HL-60/S4 treated with phorbol 12-myristate 13-acetate at 8.2 ng/mL for 4 days and 3 days (cell line): ENCODE measurements around the gene EHMT1.
"Not testable (repeated sequence)": the region's sequence is repeated elsewhere in the genome, so short reads cannot be mapped to it uniquely, and the experiment has no call there.

Experiments
- in situ Hi-C: fragments of 300-500 bp; cut with MboI; formaldehyde crosslinking; loops from 2 replicates; pipeline ENCODE4 v1.15.0; 2022; ENCODE audit warnings: low sequenced_read_pairs

EHMT1 gene

GRCh38 chr9:137715866-137716693 is 97.3 kb downstream of the EHMT1 start:
- in situ Hi-C loops: not testable (repeated sequence)

GRCh38 chr9:137716694-137717287 is 98.0 kb downstream of the EHMT1 start:
- in situ Hi-C loops: no loop called here

GRCh38 chr9:137717776-137718327 is 99.0 kb downstream of the EHMT1 start:
- in situ Hi-C loops: no loop called here

- in situ Hi-C loops: no loop called here
Observed at GRCh38 chr9:137719194-137719593, 100.4 kb downstream of the EHMT1 start.

- in situ Hi-C loops: no loop called here
Observed at GRCh38 chr9:137720571-137721110, 101.8 kb downstream of the EHMT1 start.

GRCh38 chr9:137721479-137721878 is 102.7 kb downstream of the EHMT1 start:
- in situ Hi-C loops: no loop called here

- in situ Hi-C loops: no loop called here
Observed at GRCh38 chr9:137721899-137722298, 103.1 kb downstream of the EHMT1 start.

GRCh38 chr9:137722481-137722880 is 103.7 kb downstream of the EHMT1 start:
- in situ Hi-C loops: no loop called here

GRCh38 chr9:137723356-137723755 is 104.6 kb downstream of the EHMT1 start:
- in situ Hi-C loops: not testable (repeated sequence)

GRCh38 chr9:137723783-137724445 is 105.1 kb downstream of the EHMT1 start:
- in situ Hi-C loops: no loop called here

- in situ Hi-C loops: no loop called here
Observed at GRCh38 chr9:137724818-137725240, 106.0 kb downstream of the EHMT1 start.

GRCh38 chr9:137725598-137725997 is 106.8 kb downstream of the EHMT1 start:
- in situ Hi-C loops: no loop called here

- in situ Hi-C loops: not testable (repeated sequence)
Observed at GRCh38 chr9:137726336-137726735, 107.5 kb downstream of the EHMT1 start.

- in situ Hi-C loops: no loop called here
Observed at GRCh38 chr9:137726764-137727163, 108.0 kb downstream of the EHMT1 start.

- in situ Hi-C loops: no loop called here
Observed at GRCh38 chr9:137727716-137728115, 108.9 kb downstream of the EHMT1 start.

GRCh38 chr9:137728444-137729311 is 109.9 kb downstream of the EHMT1 start:
- in situ Hi-C loops: no loop called here

GRCh38 chr9:137731216-137731946 is 112.6 kb downstream of the EHMT1 start:
- in situ Hi-C loops: no loop called here

GRCh38 chr9:137731947-137732813 is 113.4 kb downstream of the EHMT1 start:
- in situ Hi-C loops: no loop called here

- in situ Hi-C loops: no loop called here
Observed at GRCh38 chr9:137733429-137733828, 114.6 kb downstream of the EHMT1 start.
